ENCODE data around the gene SH3YL1.

GRCh38 chr2:237878-238277, 26.0 kb downstream of the SH3YL1 start:
- no peak for TF ChIP-seq CTCF (IDR thresholded peaks at IDR 0.05)
- TF ChIP-seq EP300 (IDR thresholded peaks at IDR 0.05): no peak

Data from ovary (tissue), 3 donors.